HepG2 (cell line): ENCODE measurements around the gene OTUD1. TPM values are rescaled to one million over a fixed set of nuclear protein-coding genes. Genes with fewer than 3 reads are reported as not detected.

Experiments
- CBX1 ChIP-seq: IDR thresholded peaks from one replicate; pipeline ENCODE4 v1.6.1; 2016; ENCODE audit warnings: antibody characterized with exemption, low read depth
- FOXJ3 ChIP-seq: sonication (generic); formaldehyde crosslinking; IDR thresholded peaks from 2 replicates; pipeline ENCODE4 v1.4.0; 2020; ENCODE audit warnings: missing genetic modification reagents, mild to moderate bottlenecking, borderline replicate concordance
- NKX3-1 ChIP-seq: sonication (generic); formaldehyde crosslinking; IDR thresholded peaks from 2 replicates; pipeline ENCODE4 v1.5.0; 2020; ENCODE audit warnings: missing genetic modification reagents
- ZNF607 ChIP-seq: sonication (generic); formaldehyde crosslinking; IDR thresholded peaks from 2 replicates; pipeline ENCODE4 v1.5.1; 2020; ENCODE audit warnings: missing genetic modification reagents, mild to moderate bottlenecking, borderline replicate concordance
- polyA plus RNA-seq, 8 experiments: library from polyadenylated mRNA; depleted of rRNA in 3 of 8; stranded (reverse) in 7 of 8; unstranded in 1 of 8; fragments of >200 nt; fragmentation: Illumina TruSeq in 4 of 8; extraction: Trizol in 4 of 8; gene quantifications; 2 replicates each; pipeline versions ENCODE4 v1.2.1 to v1.2.3, GENCODE V29; 2011 to 2016; ENCODE audit warnings: low read depth in 4 of 8, missing spikeins in 1 of 8, mixed read lengths in 1 of 8; ENCODE audit not compliant: insufficient read depth in 1 of 8
- total RNA-seq, 5 experiments: library from RNA; depleted of rRNA; stranded (reverse); fragments of >200 nt; fragmentation: Illumina TruSeq; extraction: Trizol; gene quantifications; 2 replicates each; pipeline ENCODE4 v1.2.3, GENCODE V29; 2016; ENCODE audit warnings: low read depth in 1 of 5
- TF ChIP-seq, protein P1 (sequence below): sonication (generic); formaldehyde crosslinking; IDR thresholded peaks from 2 replicates; pipeline ENCODE4 v1.4.0; 2020; ENCODE audit warnings: missing genetic modification reagents
- TF ChIP-seq, protein P2 (sequence below): sonication (generic); formaldehyde crosslinking; IDR thresholded peaks from 2 replicates; pipeline ENCODE4 v1.4.0; 2020; ENCODE audit warnings: missing genetic modification reagents
- TF ChIP-seq, protein P3 (sequence below): sonication (generic); formaldehyde crosslinking; IDR thresholded peaks from 2 replicates; pipeline ENCODE4 v1.4.0; 2020; ENCODE audit warnings: missing genetic modification reagents, mild to moderate bottlenecking, borderline replicate concordance

The OTUD1 gene
- total and polyA plus RNA-seq, 2 of the 13 experiments (the other 11 are each of a cell fraction or from before 2014, with no cell fraction given), result 1.2 to 1.4 TPM

DNA sequence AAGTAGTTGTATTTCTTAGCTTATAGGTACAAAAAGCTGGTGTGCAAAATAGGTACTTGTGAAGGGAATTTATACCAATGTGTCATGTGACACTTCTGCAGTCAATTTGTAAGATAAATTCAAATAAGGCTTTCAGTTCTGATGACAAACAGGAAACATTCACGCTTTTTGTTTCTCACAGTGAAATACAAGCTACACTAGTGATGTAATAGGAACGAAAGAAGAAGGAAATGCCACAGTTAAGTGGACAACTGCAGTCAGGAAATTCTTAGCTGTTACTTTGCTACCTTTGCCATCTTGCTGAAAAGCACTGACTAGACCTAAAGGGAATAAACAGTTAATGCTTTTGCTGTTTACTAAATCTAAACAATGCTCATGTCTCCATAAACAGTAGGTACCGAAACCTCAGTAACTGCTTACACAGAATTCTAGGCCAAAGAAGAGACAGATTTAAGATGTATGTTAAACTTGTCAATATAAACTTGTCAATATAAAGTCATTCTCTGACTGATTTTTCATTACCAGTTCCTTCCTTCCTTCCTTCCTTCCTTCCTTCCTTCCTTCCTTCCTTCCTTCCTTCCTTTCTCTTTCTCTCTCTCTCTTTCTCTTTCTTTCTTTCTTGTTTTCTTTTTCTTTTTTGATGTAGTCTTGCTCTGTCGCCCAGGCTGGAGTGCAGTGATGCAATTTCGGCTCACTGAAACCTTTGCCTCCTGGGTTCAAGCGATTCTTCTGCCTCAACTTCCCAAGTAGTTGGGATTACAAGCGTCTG, 10.1 kb downstream of the OTUD1 start (continued):
- TF ChIP-seq FOXJ3, result no peak
- TF ChIP-seq CBX1, result no peak
- TF ChIP-seq ZNF607, result no peak
- TF ChIP-seq NKX3-1 (CRISPR knock-in tag), result no peak
- TF ChIP-seq, protein P1, sequence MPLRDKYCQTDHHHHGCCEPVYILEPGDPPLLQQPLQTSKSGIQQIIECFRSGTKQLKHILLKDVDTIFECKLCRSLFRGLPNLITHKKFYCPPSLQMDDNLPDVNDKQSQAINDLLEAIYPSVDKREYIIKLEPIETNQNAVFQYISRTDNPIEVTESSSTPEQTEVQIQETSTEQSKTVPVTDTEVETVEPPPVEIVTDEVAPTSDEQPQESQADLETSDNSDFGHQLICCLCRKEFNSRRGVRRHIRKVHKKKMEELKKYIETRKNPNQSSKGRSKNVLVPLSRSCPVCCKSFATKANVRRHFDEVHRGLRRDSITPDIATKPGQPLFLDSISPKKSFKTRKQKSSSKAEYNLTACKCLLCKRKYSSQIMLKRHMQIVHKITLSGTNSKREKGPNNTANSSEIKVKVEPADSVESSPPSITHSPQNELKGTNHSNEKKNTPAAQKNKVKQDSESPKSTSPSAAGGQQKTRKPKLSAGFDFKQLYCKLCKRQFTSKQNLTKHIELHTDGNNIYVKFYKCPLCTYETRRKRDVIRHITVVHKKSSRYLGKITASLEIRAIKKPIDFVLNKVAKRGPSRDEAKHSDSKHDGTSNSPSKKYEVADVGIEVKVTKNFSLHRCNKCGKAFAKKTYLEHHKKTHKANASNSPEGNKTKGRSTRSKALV (CRISPR knock-in tag), result no peak
- TF ChIP-seq, protein P2, sequence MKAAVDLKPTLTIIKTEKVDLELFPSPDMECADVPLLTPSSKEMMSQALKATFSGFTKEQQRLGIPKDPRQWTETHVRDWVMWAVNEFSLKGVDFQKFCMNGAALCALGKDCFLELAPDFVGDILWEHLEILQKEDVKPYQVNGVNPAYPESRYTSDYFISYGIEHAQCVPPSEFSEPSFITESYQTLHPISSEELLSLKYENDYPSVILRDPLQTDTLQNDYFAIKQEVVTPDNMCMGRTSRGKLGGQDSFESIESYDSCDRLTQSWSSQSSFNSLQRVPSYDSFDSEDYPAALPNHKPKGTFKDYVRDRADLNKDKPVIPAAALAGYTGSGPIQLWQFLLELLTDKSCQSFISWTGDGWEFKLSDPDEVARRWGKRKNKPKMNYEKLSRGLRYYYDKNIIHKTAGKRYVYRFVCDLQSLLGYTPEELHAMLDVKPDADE (CRISPR knock-in tag), result no peak
- TF ChIP-seq, protein P3, sequence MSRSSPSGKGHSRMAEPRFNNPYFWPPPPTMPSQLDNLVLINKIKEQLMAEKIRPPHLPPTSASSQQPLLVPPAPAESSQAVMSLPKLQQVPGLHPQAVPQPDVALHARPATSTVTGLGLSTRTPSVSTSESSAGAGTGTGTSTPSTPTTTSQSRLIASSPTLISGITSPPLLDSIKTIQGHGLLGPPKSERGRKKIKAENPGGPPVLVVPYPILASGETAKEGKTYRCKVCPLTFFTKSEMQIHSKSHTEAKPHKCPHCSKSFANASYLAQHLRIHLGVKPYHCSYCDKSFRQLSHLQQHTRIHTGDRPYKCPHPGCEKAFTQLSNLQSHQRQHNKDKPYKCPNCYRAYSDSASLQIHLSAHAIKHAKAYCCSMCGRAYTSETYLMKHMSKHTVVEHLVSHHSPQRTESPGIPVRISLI (CRISPR knock-in tag), result no peak
